Measurements from ENCODE around the gene PRDM12. TPM values are rescaled to one million over a fixed set of nuclear protein-coding genes. Genes with fewer than 3 reads are reported as not detected.

PRDM12 gene
- polyA plus RNA-seq, 1 donor (not counting 4 experiments of a cell fraction or from before 2014, with no cell fraction given) = not detected

GRCh38 chr9:130630071-130630450 is 34.3 kb upstream of the PRDM12 start:
- Histone ChIP-seq H2AFZ (ENCODE audit: control insufficient read depth, low read length) (no peak overlapping the region), H3K27ac (ENCODE audit: control insufficient read depth, insufficient read depth, low read length) (no peak overlapping the region), H3K9me3 (ENCODE audit: control insufficient read depth, low read depth, low read length) (no peaks in the 10 kb centered on the region), H3K4me2 (ENCODE audit: control insufficient read depth, extremely low read depth, insufficient read depth, low read depth, low read length) (no peak overlapping the region), H3K4me1 (ENCODE audit: control insufficient read depth, extremely low read depth, insufficient read depth, low read length) (no peaks in the 10 kb centered on the region), H3K36me3 (ENCODE audit: control insufficient read depth in 2 of 2, extremely low read depth in 1 of 2, insufficient read depth in 2 of 2, low read length in 2 of 2) (peaks cover 39 to 41% of the 10 kb centered on the region in 2 experiments), H3K79me2 (ENCODE audit: control insufficient read depth, insufficient read depth, low read length) (no peaks in the 10 kb centered on the region), H3K27me3 (ENCODE audit: control insufficient read depth, extremely low read depth, insufficient read depth, low read length) (no peaks in the 10 kb centered on the region), H3K9ac (ENCODE audit: control insufficient read depth, extremely low read depth, insufficient read depth, low read length) (no peak overlapping the region), H4K20me1 (ENCODE audit: control insufficient read depth, extremely low read depth, insufficient read depth, low read length) (peaks cover 3% of the 10 kb centered on the region), H3K9me1 (ENCODE audit: control insufficient read depth, extremely low read depth, insufficient read depth, low read length) (no peaks in the 10 kb centered on the region), H3K4me3 (ENCODE audit: control insufficient read depth in 2 of 3, extremely low read depth in 1 of 3, insufficient read depth in 2 of 3, low read depth in 1 of 3, low read length in 3 of 3) (no peak overlapping the region)
- DNase-seq (ENCODE audit: low read depth, low spot score) (no peak), FAIRE-seq (no peak)
- TF ChIP-seq CTCF (optimal IDR thresholded peaks at IDR 0.05 in 1 of 3, IDR thresholded peaks at IDR 0.05 in 1 of 3, conservative IDR thresholded peaks at IDR 0.05 in 1 of 3; ENCODE audit: extremely low read depth in 1 of 3, insufficient read depth in 2 of 3, low read length in 3 of 3) (no peak), EZH2 (IDR thresholded peaks at IDR 0.05; ENCODE audit: low read length) (no peak)
- dilution Hi-C loops (cut with MboI; ENCODE audit: extremely low pct_ligation_motif_present, low sequenced_read_pairs) = no loop called here

- no peak for FAIRE-seq
- no peak overlapping the region for H2AFZ ChIP-seq (ENCODE audit: control insufficient read depth, low read length)
- H4K20me1 ChIP-seq (ENCODE audit: control insufficient read depth, extremely low read depth, insufficient read depth, low read length) = peaks cover 3% of the 10 kb centered on the region
These were observed 33.7 kb upstream of the PRDM12 start for GRCh38 chr9:130630506-130631330.

More at GRCh38 chr9:130630506-130631330, 33.7 kb upstream of the PRDM12 start:
- Histone ChIP-seq H3K27ac (ENCODE audit: control insufficient read depth, insufficient read depth, low read length) (no peak overlapping the region), H3K27me3 (ENCODE audit: control insufficient read depth, extremely low read depth, insufficient read depth, low read length) (no peaks in the 10 kb centered on the region), H3K9me1 (ENCODE audit: control insufficient read depth, extremely low read depth, insufficient read depth, low read length) (no peaks in the 10 kb centered on the region), H3K4me1 (ENCODE audit: control insufficient read depth, extremely low read depth, insufficient read depth, low read length) (no peaks in the 10 kb centered on the region), H3K4me2 (ENCODE audit: control insufficient read depth, extremely low read depth, insufficient read depth, low read depth, low read length) (no peak overlapping the region), H3K9ac (ENCODE audit: control insufficient read depth, extremely low read depth, insufficient read depth, low read length) (no peak overlapping the region), H3K9me3 (ENCODE audit: control insufficient read depth, low read depth, low read length) (no peaks in the 10 kb centered on the region), H3K79me2 (ENCODE audit: control insufficient read depth, insufficient read depth, low read length) (no peaks in the 10 kb centered on the region), H3K36me3 (ENCODE audit: control insufficient read depth in 2 of 2, extremely low read depth in 1 of 2, insufficient read depth in 2 of 2, low read length in 2 of 2) (peaks cover 38 to 39% of the 10 kb centered on the region in 2 experiments), H3K4me3 (ENCODE audit: control insufficient read depth in 2 of 3, extremely low read depth in 1 of 3, insufficient read depth in 2 of 3, low read depth in 1 of 3, low read length in 3 of 3) (no peak overlapping the region)
- dilution Hi-C loops (cut with MboI; ENCODE audit: extremely low pct_ligation_motif_present, low sequenced_read_pairs) = no loop called here
- TF ChIP-seq EZH2 (IDR thresholded peaks at IDR 0.05; ENCODE audit: low read length) = no peak
- TF ChIP-seq CTCF (optimal IDR thresholded peaks at IDR 0.05 in 1 of 3, IDR thresholded peaks at IDR 0.05 in 1 of 3, conservative IDR thresholded peaks at IDR 0.05 in 1 of 3; ENCODE audit: extremely low read depth in 1 of 3, insufficient read depth in 2 of 3, low read length in 3 of 3) = no peak
- DNase-seq (ENCODE audit: low read depth, low spot score) = no peak
